GM23248 (cell line): Measurements from ENCODE around the gene TRAPPC2L.

Experiments used
- EZH2 ChIP-seq: fragments of 200-600 bp; sonication (generic); IDR thresholded peaks from 2 replicates; pipeline ENCODE4 v1.6.1; 2018; ENCODE audit warnings: antibody characterized with exemption, mild to moderate bottlenecking; ENCODE audit not compliant: insufficient read depth, poor library complexity, severe bottlenecking
- EZH2phosphoT487 ChIP-seq: fragments of 200-600 bp; sonication (generic); IDR thresholded peaks from 2 replicates; pipeline ENCODE4 v1.6.1; 2018; ENCODE audit warnings: antibody characterized with exemption, moderate library complexity, mild to moderate bottlenecking, low read depth; ENCODE audit not compliant: insufficient read depth

GRCh38 chr16:88910284-88911135 is 53.6 kb downstream of the TRAPPC2L start:
- TF ChIP-seq EZH2 (no peak), EZH2phosphoT487 (no peak)
